G401 (cell line): Measurements from ENCODE around the gene KIAA0930. TPM values are rescaled to one million over a fixed set of nuclear protein-coding genes. Genes with fewer than 3 reads are reported as not detected.

Source experiments
- DNase-seq: peaks from one replicate; pipeline ENCODE4 v3.0.0-alpha.2; 2015; ENCODE audit warnings: low spot score
- in situ Hi-C: cut with HindIII; loops from 2 replicates; pipeline ENCODE4 v1.10.0; 2016; ENCODE audit warnings: low sequenced_read_pairs, mixed read lengths
- total RNA-seq: library from RNA; depleted of rRNA; stranded (reverse); fragments of >200 nt; shearing (Covaris generic); gene quantifications from 2 replicates; pipeline ENCODE4 v1.2.3, GENCODE V29; 2014

The KIAA0930 gene
- total RNA-seq, 1 experiment from 2014 or later = 71.4 TPM

DNA sequence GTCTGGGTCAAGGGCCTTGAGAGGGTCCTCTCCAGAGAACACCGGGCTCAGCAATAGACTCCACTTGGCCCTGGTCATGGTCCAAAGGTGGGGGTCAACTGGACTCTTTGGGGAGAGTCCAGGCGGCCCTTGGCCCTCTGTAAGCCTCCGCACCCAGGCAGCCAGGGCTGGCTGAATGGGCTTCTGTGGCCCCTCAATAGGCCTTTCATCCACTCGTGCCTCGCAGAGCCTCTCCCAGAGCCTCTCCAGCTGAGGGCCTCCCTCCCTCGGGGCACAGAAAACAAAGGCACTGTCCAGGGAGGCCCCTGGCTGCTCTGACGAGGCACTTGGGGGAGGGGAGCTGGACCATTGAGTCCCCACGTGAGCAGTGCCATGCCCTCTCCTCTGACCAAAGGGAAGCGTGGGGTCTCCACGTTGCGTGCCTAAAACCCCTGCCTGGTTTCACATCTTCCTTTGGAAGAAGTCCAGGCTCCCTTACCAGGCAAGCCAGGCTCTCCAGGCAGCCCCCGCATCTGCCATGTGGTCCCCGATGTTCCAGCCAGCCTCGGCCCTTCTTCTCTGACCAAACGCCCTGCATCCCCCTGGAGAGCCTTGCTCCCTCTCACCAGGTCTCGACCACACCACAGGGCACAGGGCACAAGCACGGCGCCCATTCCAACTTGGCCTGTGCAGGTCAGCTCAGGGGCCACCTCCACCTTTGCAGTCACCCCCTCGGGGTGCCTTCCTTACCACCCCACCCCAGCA, 15.5 kb downstream of the KIAA0930 start:
- in situ Hi-C loops = no loop called here
- DNase-seq = no peak

DNA sequence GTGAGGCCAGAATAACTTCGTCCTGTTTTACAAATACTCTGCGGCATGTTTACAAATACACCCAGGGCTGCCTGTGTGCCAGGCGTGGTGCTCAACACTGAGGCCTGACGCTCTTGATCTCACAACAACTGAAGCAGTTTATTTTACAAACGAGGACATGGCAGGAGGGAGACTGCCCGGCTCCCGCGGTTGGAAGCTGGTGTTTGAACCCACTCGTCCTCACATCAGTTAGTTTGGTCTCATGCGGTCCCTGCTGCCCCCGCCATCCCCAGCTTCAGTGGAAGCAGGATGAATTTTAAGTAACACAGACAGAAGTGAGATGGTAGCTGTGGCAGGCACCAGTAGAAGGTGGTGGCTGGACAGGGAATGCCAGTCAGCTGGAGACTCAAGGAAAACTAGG, 16.4 kb downstream of the KIAA0930 start:
- no peak for DNase-seq
- in situ Hi-C loops = no loop called here

DNA sequence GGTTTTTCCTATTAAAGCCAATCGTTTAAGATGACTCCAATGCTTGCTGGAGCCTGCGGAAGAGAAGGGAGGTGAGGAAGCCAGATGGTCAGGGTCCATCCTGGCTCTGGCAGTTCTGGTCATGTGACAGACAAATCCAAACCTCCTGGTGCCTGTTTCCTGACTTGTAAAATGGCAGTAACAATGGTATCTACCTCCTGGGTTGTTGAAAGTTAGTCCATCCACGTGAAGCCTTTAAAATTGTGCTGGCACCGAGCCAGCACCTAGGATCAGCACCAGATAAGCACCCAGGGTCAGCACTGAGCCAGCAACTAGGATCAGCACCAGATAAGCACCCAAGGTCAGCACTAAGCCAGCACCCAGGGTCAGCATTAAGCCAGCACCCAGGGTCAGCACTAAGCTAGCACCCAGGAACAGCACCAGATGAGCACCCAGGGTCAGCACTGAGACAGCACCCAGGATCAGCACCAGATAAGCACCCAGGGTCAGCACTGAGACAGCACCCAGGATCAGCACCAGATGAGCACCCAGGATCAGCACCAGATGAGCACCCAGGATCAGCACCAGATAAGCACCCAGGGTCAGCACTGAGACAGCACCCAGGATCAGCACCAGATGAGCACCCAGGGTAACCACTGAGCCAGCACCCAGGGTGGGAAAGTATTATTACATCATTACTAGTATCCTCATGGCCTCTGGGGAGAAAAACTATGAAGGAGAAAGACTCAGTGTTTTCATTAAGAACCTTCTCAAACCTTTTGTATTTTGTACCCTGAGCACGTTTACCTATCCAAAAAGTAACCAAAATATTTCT, 17.2 kb downstream of the KIAA0930 start:
- in situ Hi-C loops = no loop called here
- peak; percentile 45 for DNase-seq

DNA sequence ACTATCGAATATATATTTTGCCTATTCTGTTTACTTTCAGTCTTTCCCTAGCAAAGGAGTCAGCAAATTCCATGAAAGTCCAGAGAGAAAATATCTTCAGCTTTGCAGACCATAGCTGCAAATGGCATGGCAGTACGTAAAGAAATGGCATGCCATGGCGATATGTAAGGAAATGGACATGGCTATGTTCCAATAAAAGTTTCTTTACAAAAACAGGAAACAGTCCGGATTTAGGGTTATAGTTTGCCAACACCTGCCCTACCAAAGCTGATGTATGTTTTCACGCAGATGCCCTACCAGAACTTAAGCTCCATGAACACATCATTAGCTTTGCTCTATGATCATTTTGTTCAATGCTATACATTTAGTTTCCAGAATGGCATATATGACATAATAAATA, 19.5 kb downstream of the KIAA0930 start:
- in situ Hi-C loops = no loop called here
- DNase-seq = no peak

DNA sequence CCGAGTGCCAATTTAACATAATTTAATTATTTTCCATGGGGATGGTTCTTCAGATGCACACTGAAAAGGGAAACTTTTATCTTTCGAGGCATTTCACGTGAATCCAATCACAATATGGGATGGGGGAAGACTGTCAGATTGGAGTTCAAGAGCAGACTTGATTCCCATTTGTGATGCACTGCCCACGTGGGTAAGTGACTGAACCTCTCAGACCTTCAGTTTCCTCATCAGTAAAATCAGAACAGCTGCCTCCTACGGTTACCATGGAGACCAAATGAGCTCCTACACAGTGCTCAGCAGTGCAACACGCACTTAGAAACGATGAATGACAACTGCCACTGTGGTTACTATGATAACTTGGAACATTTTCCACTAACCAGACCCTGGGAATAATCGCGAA, 21.7 kb downstream of the KIAA0930 start:
- no peak for DNase-seq
- in situ Hi-C loops = no loop called here

DNA sequence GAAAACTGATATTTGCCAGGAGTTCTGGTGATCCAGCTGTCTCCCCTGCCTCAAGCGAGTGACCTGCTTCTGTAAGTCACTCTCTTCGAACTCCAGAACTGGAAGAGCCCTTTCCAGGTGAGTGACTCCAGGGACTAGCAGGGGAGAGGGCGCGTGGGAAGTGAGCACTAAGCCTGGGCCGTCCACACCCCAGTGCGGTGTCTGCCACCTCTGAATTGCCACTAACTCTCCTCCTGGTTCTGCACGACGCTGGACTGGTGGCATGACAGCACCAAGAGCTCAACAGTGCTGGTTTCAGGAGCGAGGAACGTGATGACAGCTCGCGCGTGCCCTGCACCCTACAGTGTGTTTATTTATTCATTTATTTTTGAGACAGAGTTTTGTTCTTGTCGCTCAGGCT, 22.9 kb downstream of the KIAA0930 start:
- in situ Hi-C loops = no loop called here

DNA sequence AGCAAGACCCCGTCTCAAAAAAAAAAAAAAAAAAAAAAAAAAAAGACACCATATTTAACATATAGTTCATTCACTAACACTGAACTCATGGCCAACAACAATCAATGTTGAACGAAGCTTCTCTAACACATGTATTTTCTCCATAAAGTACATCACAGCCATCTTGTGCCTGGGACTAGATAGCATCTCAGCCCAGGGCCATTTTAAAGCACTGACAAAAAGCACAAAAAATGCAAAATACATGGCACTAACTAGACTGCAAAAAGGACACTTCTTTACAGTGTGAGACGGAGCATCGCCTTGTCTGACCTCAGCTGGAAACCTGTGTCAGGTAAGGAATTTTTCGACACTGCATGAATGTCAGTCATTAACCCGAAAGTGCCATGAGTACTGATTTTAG, 23.3 kb downstream of the KIAA0930 start:
- no peak for DNase-seq
- in situ Hi-C loops = no loop called here

More for the DNA sequence above, 22.9 kb downstream of the KIAA0930 start:
- DNase-seq = no peak

DNA sequence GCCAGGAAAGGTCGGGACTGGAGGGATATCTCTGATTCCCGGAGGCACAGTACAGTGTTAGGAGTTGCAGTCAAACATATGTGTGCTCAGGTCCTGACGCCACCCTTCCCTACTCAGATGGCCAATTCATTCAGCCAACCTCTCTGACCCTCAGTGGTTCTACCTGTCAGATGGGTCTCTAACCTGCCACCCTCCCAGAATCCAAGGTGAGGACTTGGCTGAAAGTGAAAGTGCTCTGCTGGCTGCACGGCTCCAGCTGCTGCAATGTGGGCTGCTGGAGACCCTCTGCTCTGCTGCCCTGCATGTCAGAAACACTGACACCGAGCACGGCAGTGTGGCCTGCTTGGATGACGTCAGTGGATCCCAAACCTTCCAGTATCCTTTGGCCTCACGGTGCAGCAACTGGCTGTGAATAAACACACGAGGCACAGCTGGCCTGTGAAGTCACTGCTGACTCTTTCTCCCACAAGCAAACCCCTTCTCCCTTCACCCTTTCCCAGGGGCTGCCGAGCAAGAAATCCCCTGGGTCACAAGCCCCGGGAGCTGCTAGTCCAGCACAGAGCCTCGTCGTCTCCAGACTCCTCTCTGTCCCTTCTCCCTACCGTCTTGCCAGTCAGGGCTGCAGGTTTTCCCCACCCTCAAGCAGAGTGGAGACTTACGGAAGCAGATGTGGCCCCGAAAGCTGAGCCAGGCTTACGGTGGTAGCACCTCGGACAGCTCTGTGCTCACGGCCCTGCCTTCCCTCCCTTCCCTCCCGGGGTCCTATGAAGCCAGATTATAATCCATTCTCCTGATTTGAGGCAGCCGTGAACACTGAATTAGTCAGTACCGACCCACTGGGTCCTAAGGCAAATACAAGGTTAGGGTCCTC, 24.3 kb downstream of the KIAA0930 start:
- DNase-seq = no peak
- in situ Hi-C loops = no loop called here

DNA sequence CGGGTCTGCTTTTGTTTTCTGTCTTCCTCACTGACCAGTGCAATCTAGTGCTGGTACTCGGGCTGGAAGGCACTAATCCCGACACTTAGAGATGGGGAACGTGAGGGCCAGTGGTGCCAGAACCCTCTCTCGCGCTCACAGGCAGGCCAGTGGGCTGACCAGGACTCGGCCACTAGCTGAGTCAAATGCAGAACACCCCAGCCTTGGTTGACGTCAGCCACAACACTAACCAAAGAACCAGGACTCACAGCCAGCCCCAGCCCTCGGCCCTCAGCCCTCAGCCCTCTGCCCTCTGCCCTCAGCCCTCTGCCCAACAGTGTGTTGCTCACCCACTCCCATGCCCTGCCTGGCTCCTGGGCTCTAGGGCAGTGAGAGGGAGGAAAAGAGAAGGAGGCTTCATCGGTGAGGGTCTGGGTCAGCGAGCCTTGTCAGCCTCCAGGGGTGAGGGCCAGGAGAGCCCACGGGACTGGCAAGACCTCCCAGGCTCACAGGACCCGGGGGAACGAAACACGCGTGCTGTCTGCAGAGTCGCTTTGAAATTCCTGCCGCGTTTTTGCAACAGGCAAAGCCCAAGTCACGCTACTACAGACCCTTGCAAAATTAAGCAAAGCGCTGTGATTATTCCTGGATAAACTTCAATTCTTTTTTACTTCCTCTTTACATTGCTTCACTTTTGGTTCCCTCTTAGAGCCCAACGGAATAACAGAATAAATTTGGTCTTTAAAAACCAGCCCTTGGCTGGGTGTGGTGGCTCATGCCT, 27.5 kb downstream of the KIAA0930 start:
- in situ Hi-C loops = no loop called here
- DNase-seq = peak; percentile 41

DNA sequence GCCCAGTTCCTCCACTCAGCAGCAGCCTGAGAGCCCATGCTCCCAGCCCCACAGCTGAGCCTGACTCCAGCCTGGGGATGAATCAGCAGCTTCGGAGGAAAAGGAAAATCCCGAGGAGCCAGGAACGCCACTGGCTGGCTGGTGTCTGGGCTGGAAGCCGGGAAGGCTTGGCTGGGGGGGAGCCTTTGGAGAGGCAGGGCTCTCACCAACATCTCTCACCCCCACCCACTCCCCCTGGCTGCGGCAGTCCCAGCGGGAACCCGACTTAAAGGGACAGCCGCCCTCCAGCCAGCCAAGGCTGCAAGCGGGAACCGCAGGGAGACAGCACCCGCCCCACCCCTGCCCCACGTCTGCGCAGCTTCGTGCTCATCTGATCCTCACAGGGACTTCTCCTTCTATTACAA, 28.4 kb downstream of the KIAA0930 start:
- in situ Hi-C loops = no loop called here
- DNase-seq = peak; percentile 62

DNA sequence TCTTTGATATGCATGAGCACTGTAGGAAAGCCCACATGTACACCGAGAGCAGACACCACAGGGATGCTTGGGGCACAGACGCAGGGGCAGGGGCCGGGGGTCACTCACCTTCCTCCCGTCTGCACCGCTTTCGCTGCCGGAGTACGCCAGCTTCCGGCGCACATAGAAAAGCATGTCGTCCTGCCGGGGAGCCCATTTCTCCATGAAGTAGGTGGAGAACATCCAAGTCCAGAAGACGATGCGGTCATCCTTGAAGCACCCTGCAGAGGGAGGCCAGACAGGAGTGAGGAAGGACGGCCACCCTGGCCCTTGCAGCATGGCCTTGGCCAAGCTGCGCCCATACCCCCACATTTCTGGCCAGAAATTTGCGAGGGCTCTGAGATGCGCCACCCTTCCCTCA, 28.8 kb downstream of the KIAA0930 start:
- in situ Hi-C loops = no loop called here
- DNase-seq = no peak

DNA sequence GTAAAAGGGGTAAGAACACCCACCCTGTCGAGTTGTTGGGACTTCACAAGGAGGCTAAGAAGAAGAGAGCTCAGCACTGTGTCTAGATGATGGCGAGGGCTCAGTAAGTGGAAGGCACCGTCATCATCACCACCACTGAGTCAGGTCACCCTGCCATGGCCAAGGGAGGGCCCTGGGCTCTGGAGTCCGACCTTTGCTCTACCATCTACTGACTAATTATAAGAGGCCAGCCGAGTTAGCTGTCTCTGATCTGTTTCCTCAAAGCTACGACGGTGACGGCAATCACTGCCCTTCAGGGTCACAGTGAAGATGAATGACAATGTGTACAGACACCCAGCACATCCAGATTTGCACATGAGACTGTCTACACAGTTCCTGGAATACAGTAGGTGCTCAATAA, 29.3 kb downstream of the KIAA0930 start:
- in situ Hi-C loops = no loop called here
- no peak for DNase-seq

DNA sequence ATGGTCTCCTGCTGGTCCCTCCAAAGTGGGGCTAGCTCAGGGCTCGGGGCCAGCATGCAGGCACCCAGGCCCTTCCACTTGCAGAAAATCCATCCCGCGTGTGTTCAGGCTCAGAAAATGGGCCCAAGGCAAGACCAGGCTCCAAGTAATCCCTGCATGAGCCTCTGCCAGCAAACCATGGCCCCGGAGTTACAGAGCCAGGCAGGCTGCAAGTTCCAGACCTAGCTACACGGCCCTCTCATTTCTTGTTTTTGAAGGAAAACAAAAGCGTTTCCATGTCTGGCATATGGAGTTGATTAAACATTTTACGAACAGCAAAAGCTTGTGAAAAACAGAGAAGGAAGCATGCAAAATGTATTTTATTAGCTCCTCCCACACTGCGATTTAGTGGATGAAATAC, 29.7 kb downstream of the KIAA0930 start:
- no peak for DNase-seq
- in situ Hi-C loops = no loop called here

DNA sequence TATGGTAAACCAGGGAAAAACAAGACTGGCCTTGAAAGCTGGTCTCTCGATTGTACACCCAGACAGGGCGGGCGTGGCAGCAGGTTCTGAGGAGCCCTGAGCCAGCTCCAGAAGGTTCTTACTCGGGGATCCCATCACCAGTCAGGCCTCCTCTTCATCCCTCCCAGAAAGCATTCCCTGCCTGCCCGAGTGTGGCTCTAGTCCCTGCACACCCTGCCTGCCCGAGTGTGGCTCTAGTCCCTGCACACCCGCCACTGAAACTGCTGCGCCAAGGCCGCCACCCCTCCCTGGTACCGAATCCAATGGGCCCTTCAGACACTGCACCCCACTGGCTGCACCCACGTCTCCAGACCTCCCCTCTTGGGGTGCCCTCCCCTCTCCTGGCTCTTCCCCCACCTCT, 30.1 kb downstream of the KIAA0930 start:
- in situ Hi-C loops = no loop called here
- DNase-seq = no peak

DNA sequence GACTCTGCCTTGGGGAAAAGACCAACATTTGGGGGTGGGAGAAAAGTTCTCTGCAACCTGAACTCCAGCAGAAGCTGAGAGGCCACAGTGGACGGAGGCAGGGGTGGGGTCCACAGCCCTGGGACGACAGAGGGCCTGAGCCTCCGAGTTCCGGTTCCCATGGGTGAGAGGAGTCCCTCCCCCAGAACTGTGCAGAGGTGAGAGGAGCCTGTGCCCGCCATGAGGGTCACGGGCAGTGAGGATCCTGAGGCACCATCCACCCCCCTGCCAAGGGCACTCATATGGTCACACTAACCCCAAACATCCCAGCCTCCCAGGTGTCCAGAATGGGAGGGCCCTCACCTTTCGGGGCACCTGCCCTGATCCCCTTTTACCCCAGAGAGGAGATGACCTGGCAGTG, 30.5 kb downstream of the KIAA0930 start:
- in situ Hi-C loops = no loop called here
- DNase-seq = no peak

DNA sequence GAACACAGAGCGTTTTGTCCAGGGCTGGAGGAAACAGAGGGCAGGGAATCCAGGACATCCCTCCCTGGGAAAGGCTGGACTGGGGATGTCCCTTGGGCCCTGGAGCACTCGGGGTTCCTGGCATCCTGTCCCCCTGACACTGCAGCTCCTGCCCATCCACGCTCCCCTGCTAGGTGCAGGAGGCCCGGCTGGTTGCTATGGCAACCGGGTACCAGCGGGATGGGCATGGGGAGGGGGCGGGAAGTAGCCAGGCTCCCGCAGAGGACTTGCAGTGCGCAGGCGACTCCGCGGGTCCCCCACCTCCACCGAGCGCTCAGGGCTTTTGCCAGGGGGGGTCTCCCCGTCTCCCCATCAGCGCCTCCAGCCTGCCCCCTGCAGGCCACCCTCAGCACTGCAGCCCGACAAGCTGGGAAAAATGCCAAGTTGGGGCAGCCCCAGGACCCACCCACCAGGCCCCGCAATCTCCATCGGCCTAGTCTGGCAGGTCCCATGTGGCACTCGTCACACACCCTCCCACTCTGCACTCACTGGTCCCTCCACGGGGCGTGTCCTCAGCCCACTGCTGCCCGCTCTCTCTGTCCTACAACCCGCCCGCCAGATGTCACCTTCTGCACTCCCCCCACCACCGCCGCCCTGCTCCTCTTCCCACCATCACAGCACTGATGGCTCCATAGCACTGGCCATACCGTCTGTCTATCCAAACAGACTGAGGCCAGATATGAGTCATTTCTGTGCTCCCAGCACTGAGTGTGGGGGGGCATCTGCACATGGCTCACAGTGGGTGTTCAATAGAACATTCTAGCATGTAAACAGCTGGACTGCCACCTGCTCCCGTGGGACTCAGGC, 31.5 kb downstream of the KIAA0930 start:
- peak; percentile 72 for DNase-seq
- in situ Hi-C loops = no loop called here

DNA sequence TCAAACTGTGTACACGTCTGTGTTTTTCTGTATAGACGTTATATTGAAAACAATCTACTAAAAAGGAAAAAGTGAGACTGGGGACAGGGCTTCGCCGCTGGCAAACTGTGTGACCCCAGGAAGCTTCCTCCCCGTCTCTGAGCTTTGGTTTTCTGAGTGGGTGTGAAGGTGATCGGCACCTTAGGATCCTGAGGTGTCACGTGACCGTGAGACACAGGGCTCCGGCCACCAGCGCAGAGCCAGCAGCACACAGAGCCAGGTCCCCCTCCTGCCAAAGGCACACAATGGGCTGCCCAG, 32.0 kb downstream of the KIAA0930 start:
- in situ Hi-C loops = no loop called here
- no peak for DNase-seq

DNA sequence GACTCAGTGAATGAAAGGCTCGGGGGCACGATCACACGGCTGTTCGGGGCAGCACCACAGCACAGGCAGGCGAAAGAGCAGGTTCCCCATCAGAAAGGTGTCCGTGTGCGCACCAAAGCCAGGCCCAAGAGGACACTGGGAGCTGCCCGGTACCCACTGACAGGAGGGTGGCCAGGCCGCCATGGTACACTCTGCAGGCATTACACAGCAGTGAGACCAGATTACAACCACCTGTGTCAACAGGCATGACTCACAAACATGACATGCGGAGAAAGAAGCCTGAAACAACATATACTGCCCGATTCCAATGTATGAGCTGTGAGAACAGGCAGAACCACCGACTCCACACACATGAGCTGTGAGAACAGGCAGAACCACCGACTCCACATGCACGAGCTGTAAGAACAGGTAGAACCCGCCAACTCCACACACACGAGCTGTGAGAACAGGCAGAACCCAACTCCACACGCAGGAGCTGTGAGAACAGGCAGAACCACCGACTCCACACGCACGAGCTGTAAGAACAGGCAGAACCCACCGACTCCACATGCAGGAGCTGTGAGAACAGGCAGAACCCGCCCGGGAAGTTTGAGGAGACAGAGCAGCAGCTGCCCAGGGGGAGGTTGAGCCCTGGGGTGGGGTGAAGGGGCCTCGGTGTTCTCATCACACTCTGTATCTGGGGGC, 32.6 kb downstream of the KIAA0930 start:
- in situ Hi-C loops = no loop called here
- no peak for DNase-seq
